Keratinocyte (primary cell): ENCODE data around the gene ENTPD8. TPM values are rescaled to one million over a fixed set of nuclear protein-coding genes. Genes with fewer than 3 reads are reported as not detected.
A peak's percentile ranks its signal among the peaks of the same experiment; 100 is the strongest.

ENCODE experiments used
- DNase-seq: peaks from one replicate; pipeline ENCODE4 v3.0.0-alpha.2; 2011; ENCODE audit warnings: low read depth, missing footprints, low spot score
- FAIRE-seq: peaks from 2 replicates; lab custom pipeline; 2011; peaks lifted over from hg19 to GRCh38; lab: Jason Lieb, UNC
- H2AFZ ChIP-seq: 2 replicates; pipeline ENCODE4 v1.6.0; 2012; ENCODE audit warnings: low read length, control low read depth, inconsistent platforms; ENCODE audit not compliant: control insufficient read depth
- H3K27ac ChIP-seq: 2 replicates; pipeline ENCODE4 v1.5.1; 2011; ENCODE audit warnings: low read length; ENCODE audit not compliant: control insufficient read depth, insufficient read depth
- H3K27me3 ChIP-seq: 3 replicates; pipeline ENCODE4 v1.6.0; 2011; ENCODE audit warnings: low read length; ENCODE audit not compliant: control insufficient read depth, insufficient read depth; ENCODE audit errors: extremely low read depth
- H3K36me3 ChIP-seq, 2 experiments: 2 replicates in 1 of 2; 3 replicates in 1 of 2; pipeline ENCODE4 v1.5.1; 2011; ENCODE audit warnings: low read length in 2 of 2, mild to moderate bottlenecking in 1 of 2; ENCODE audit not compliant: control insufficient read depth in 2 of 2, insufficient read depth in 2 of 2; ENCODE audit errors: extremely low read depth in 1 of 2
- H3K4me1 ChIP-seq: 3 replicates; pipeline ENCODE4 v1.5.1; 2011; ENCODE audit warnings: low read length; ENCODE audit not compliant: control insufficient read depth, insufficient read depth; ENCODE audit errors: extremely low read depth
- H3K4me2 ChIP-seq: 3 replicates; pipeline ENCODE4 v1.6.0; 2011; ENCODE audit warnings: low read depth, low read length; ENCODE audit not compliant: control insufficient read depth, insufficient read depth; ENCODE audit errors: extremely low read depth
- H3K4me3 ChIP-seq, 3 experiments: fragments of 200-600 bp in 1 of 3; sonication (generic) in 1 of 3; 2 replicates in 2 of 3; 3 replicates in 1 of 3; pipeline ENCODE4 v1.5.1; 2011 to 2016; ENCODE audit warnings: low read length in 3 of 3, mild to moderate bottlenecking in 3 of 3, control low read depth in 2 of 3, inconsistent platforms in 1 of 3, low read depth in 1 of 3, mixed read lengths in 1 of 3, mixed run types in 1 of 3, moderate library complexity in 1 of 3; ENCODE audit not compliant: control insufficient read depth in 2 of 3, insufficient read depth in 2 of 3; ENCODE audit errors: extremely low read depth in 1 of 3
- H3K79me2 ChIP-seq: 2 replicates; pipeline ENCODE4 v1.6.0; 2012; ENCODE audit warnings: low read length; ENCODE audit not compliant: control insufficient read depth, insufficient read depth
- H3K9ac ChIP-seq: 3 replicates; pipeline ENCODE4 v1.6.0; 2011; ENCODE audit warnings: low read length; ENCODE audit not compliant: control insufficient read depth, insufficient read depth; ENCODE audit errors: extremely low read depth
- H3K9me1 ChIP-seq: 3 replicates; pipeline ENCODE4 v1.6.0; 2011; ENCODE audit warnings: low read length; ENCODE audit not compliant: control insufficient read depth, insufficient read depth; ENCODE audit errors: extremely low read depth
- H3K9me3 ChIP-seq: 2 replicates; pipeline ENCODE4 v1.5.1; 2012; ENCODE audit warnings: low read depth, low read length; ENCODE audit not compliant: control insufficient read depth
- H4K20me1 ChIP-seq: 3 replicates; pipeline ENCODE4 v1.6.0; 2011; ENCODE audit warnings: low read length; ENCODE audit not compliant: control insufficient read depth, insufficient read depth; ENCODE audit errors: extremely low read depth
- CTCF ChIP-seq, 3 experiments: IDR thresholded peaks in 1 of 3; conservative IDR thresholded peaks in 1 of 3; optimal IDR thresholded peaks in 1 of 3; 2 replicates in 2 of 3; 3 replicates in 1 of 3; pipeline versions ENCODE3 to v1.5.1; 2011; ENCODE audit warnings: low read length in 3 of 3, mild to moderate bottlenecking in 3 of 3, moderate library complexity in 2 of 3, control low read depth in 1 of 3, inconsistent platforms in 1 of 3; ENCODE audit not compliant: insufficient read depth in 2 of 3; ENCODE audit errors: extremely low read depth in 1 of 3
- EZH2 ChIP-seq: IDR thresholded peaks from one replicate; pipeline ENCODE4 v1.6.1; 2012; ENCODE audit warnings: inconsistent platforms, mild to moderate bottlenecking, low read length, moderate library complexity
- dilution Hi-C: fragments of 300-500 bp; cut with MboI; formaldehyde crosslinking; loops from one replicate; pipeline ENCODE4 v1.7.0; 2020; ENCODE audit warnings: low sequenced_read_pairs; ENCODE audit not compliant: extremely low pct_ligation_motif_present
- polyA plus RNA-seq, 5 experiments: library from polyadenylated mRNA; depleted of rRNA in 3 of 5; stranded (reverse) in 3 of 5; stranded (forward) in 1 of 5; unstranded in 1 of 5; fragments of >200 nt; gene quantifications; 1 replicate in 1 of 5; 2 replicates in 3 of 5; 3 replicates in 1 of 5; pipeline versions ENCODE4 v1.2.1 to v1.2.3, GENCODE V29; 2011 to 2012; ENCODE audit warnings: missing spikeins in 2 of 5, low read depth in 1 of 5, low replicate concordance in 1 of 5

ENTPD8 gene
- polyA plus RNA-seq, 1 donor (not counting 4 experiments of a cell fraction or from before 2014, with no cell fraction given): not detected

- Histone ChIP-seq H3K4me2 (peak overlapping the region; percentile 27), H3K9me1 (no peaks in the 10 kb centered on the region), H3K9me3 (no peaks in the 10 kb centered on the region), H2AFZ (no peak overlapping the region), H4K20me1 (peaks cover 5% of the 10 kb centered on the region), H3K27me3 (no peaks in the 10 kb centered on the region), H3K79me2 (no peaks in the 10 kb centered on the region), H3K27ac (no peak overlapping the region), H3K36me3 (peaks cover 8 to 11% of the 10 kb centered on the region in 2 experiments), H3K9ac (no peak overlapping the region), H3K4me1 (peaks cover 12% of the 10 kb centered on the region), H3K4me3 (no peak overlapping the region)
- TF ChIP-seq CTCF (optimal IDR thresholded peaks at IDR 0.05 in 1 of 3, IDR thresholded peaks at IDR 0.05 in 1 of 3, conservative IDR thresholded peaks at IDR 0.05 in 1 of 3; ENCODE audit: extremely low read depth in 1 of 3, insufficient read depth in 2 of 3, low read length in 3 of 3) (peak; percentile 79 to 89 (median 88)), EZH2 (no peak)
- FAIRE-seq (no peak), DNase-seq (no peak)
- dilution Hi-C loops: no loop called here
Observed at GRCh38 chr9:137445275-137445807, 4.2 kb upstream of the ENTPD8 start.

GRCh38 chr9:137444106-137444790 is 3.1 kb upstream of the ENTPD8 start:
- Histone ChIP-seq H3K79me2 (no peaks in the 10 kb centered on the region), H2AFZ (no peak overlapping the region), H3K9me1 (no peaks in the 10 kb centered on the region), H3K4me3 (no peak overlapping the region), H3K4me1 (peaks cover 12% of the 10 kb centered on the region), H3K4me2 (no peak overlapping the region), H3K9me3 (no peaks in the 10 kb centered on the region), H3K9ac (no peak overlapping the region), H3K27ac (no peak overlapping the region), H3K27me3 (peaks cover 2% of the 10 kb centered on the region), H4K20me1 (peaks cover 5% of the 10 kb centered on the region), H3K36me3 (peaks cover 4% of the 10 kb centered on the region in 2 experiments)
- TF ChIP-seq CTCF (optimal IDR thresholded peaks at IDR 0.05 in 1 of 3, IDR thresholded peaks at IDR 0.05 in 1 of 3, conservative IDR thresholded peaks at IDR 0.05 in 1 of 3; ENCODE audit: extremely low read depth in 1 of 3, insufficient read depth in 2 of 3, low read length in 3 of 3): no peak
- no peak for TF ChIP-seq EZH2
- DNase-seq (no peak), FAIRE-seq (no peak)
- dilution Hi-C loops: no loop called here
